T-cell (primary cell): ENCODE measurements around the gene GCK. TPM values are rescaled to one million over a fixed set of nuclear protein-coding genes. Genes with fewer than 3 reads are reported as not detected.

ENCODE experiments used
- ATAC-seq, 4 experiments: fragments of 200-7000 bp in 3 of 4; fragments of 150-1000 bp in 1 of 4; cut with Tn5 transposase; replicated peaks in 1 of 4; 1 replicate in 3 of 4; 2 replicates in 1 of 4; pipeline ENCODE4 v1.10.0; 2021; ENCODE audit warnings: moderate library complexity in 3 of 4, mild to moderate bottlenecking in 2 of 4, moderate number of reproducible peaks in 1 of 4
- CTCF ChIA-PET, 2 donors: fragments of 300-600 bp; sonication (Branson Sonifier 250); formaldehyde crosslinking; loops; one replicate each; lab custom pipeline; 2022; ENCODE audit warnings: antibody characterized with exemption in 2 of 2; lab: Charles Lee
- POLR2A ChIA-PET, 2 donors: fragments of 300-600 bp; sonication (Branson Sonifier 250); formaldehyde crosslinking; loops; one replicate each; lab custom pipeline; 2022; ENCODE audit warnings: antibody characterized with exemption in 2 of 2; lab: Charles Lee
- DNase-seq, 35 experiments: peaks; one replicate each; pipeline versions ENCODE4 v3.0.0 to v3.0.0-alpha.2; 2013 to 2023
- H3K27ac ChIP-seq: one replicate; pipeline ENCODE4 v1.5.1; 2013; ENCODE audit warnings: low read length
- H3K27me3 ChIP-seq, 2 experiments: replicated peaks in 1 of 2; 1 replicate in 1 of 2; 2 replicates in 1 of 2; pipeline versions ENCODE4 v1.6.1 to v1.7.0; 2013; ENCODE audit warnings: low read length in 1 of 2, mixed read lengths in 1 of 2; ENCODE audit not compliant: control insufficient read depth in 2 of 2, insufficient read depth in 2 of 2; ENCODE audit errors: extremely low read depth in 1 of 2
- H3K36me3 ChIP-seq, 2 donors: 1 replicate in 1 of 2; 2 replicates in 1 of 2; pipeline versions ENCODE4 v1.6.1 to v1.7.0; 2013; ENCODE audit warnings: low read length in 1 of 2; ENCODE audit not compliant: control insufficient read depth in 2 of 2, insufficient read depth in 1 of 2; ENCODE audit errors: extremely low read depth in 1 of 2
- H3K4me1 ChIP-seq, 2 experiments: 1 replicate in 1 of 2; 2 replicates in 1 of 2; pipeline versions ENCODE4 v1.6.1 to v1.7.0; 2013; ENCODE audit warnings: low read length in 2 of 2, mixed read lengths in 1 of 2; ENCODE audit not compliant: insufficient read depth in 2 of 2, control insufficient read depth in 1 of 2; ENCODE audit errors: extremely low read depth in 1 of 2
- H3K4me3 ChIP-seq, 2 donors: 1 replicate in 1 of 2; 2 replicates in 1 of 2; pipeline versions ENCODE4 v1.5.1 to v1.7.0; 2013; ENCODE audit warnings: mild to moderate bottlenecking in 2 of 2, low read length in 1 of 2, moderate library complexity in 1 of 2; ENCODE audit not compliant: control insufficient read depth in 1 of 2; ENCODE audit errors: extremely low read depth in 1 of 2
- H3K9me3 ChIP-seq: 2 replicates; pipeline ENCODE4 v1.7.0; 2013
- H3K27ac Mint-ChIP-seq, 2 donors: one replicate each; pipeline ENCODE4 v1.8.0; 2020 to 2021; ENCODE audit warnings: mild to moderate bottlenecking in 2 of 2, mixed read lengths in 2 of 2
- H3K27me3 Mint-ChIP-seq, 2 donors: one replicate each; pipeline ENCODE4 v1.8.0; 2021 to 2022; ENCODE audit warnings: mixed read lengths in 2 of 2
- H3K36me3 Mint-ChIP-seq: one replicate; pipeline ENCODE4 v1.8.0; 2021; ENCODE audit warnings: mixed read lengths
- H3K4me1 Mint-ChIP-seq, 3 donors: one replicate each; pipeline ENCODE4 v1.8.0; 2020 to 2022; ENCODE audit warnings: mixed read lengths in 3 of 3, mild to moderate bottlenecking in 1 of 3
- H3K4me3 Mint-ChIP-seq, 3 donors: one replicate each; pipeline ENCODE4 v1.8.0; 2020 to 2022; ENCODE audit warnings: mild to moderate bottlenecking in 3 of 3, mixed read lengths in 3 of 3, moderate library complexity in 3 of 3
- H3K9me3 Mint-ChIP-seq, 3 donors: one replicate each; pipeline ENCODE4 v1.8.0; 2020 to 2022; ENCODE audit warnings: mixed read lengths in 3 of 3
- WGBS: methylation state at CpG from one replicate; pipeline ENCODE4 v1.1.5; 2013; ENCODE audit warnings: missing lambda C conversion rate; ENCODE audit not compliant: insufficient coverage; 5-methylcytosine and 5-hydroxymethylcytosine counted together
- total RNA-seq, 35 experiments: library from RNA in 6 of 35; stranded (reverse) in 6 of 35; fragments of 120-200 nt in 1 of 35; gene quantifications; one replicate each; pipeline versions ENCODE4 v1.2.1 to v1.2.4 and lab custom pipeline; 2013 to 2026

Gene GCK
- total RNA-seq, 5 donors from 2014 or later (not counting 1 experiment from before 2014, with no cell fraction given): 0.28 to 0.82 (median 0.43) TPM; not detected in 1

GRCh38 chr7:44111761-44112160 lies 77.5 kb downstream of the GCK start:
- Histone ChIP-seq H3K4me1 (no peaks in the 10 kb centered on the region), H3K9me3 (no peaks in the 10 kb centered on the region), H3K27me3 (peaks cover 0 to 13% of the 10 kb centered on the region in 2 experiments), H3K27ac (no peak overlapping the region), H3K36me3 (peaks cover 16 to 18% of the 10 kb centered on the region in 2 donors), H3K4me3 (no peak overlapping the region)
- DNase-seq (no peak), ATAC-seq (no peak)
- Mint-ChIP-seq H3K9me3 (no peaks in the 10 kb centered on the region), H3K36me3 (peaks cover 13% of the 10 kb centered on the region), H3K27ac (no peak overlapping the region), H3K4me3 (no peak overlapping the region), H3K27me3 (peaks cover 0 to 2% of the 10 kb centered on the region in 2 donors), H3K4me1 (no peaks in the 10 kb centered on the region)
- CTCF ChIA-PET: no interaction called here
- 88% methylated on average over 15 of the region's 16 CpGs for WGBS
- POLR2A ChIA-PET: interaction anchor here in 1 of 2 donors (0.6 kb wide), 1 partner anchor 28 kb away, joined by 5 read pairs; no protein-coding TSS in a partner anchor

- Mint-ChIP-seq H3K4me3 (no peak overlapping the region), H3K36me3 (peaks cover 13% of the 10 kb centered on the region), H3K27me3 (peaks cover 0 to 6% of the 10 kb centered on the region in 2 donors), H3K27ac (no peak overlapping the region), H3K4me1 (peaks cover 1 to 5% (median 2%) of the 10 kb centered on the region in 3 donors), H3K9me3 (no peaks in the 10 kb centered on the region)
- ChIA-PET POLR2A (interaction anchor here in 1 of 2 donors (0.6 kb wide), 1 partner anchor 27 kb away, joined by 5 read pairs; no protein-coding TSS in a partner anchor), CTCF (no interaction called here)
- 80% methylated on average over 24 of the region's 27 CpGs for WGBS
- Histone ChIP-seq H3K4me3 (no peak overlapping the region), H3K36me3 (peaks cover 12 to 17% of the 10 kb centered on the region in 2 donors), H3K9me3 (no peaks in the 10 kb centered on the region), H3K27ac (no peak overlapping the region), H3K27me3 (peaks cover 0 to 21% of the 10 kb centered on the region in 2 experiments), H3K4me1 (no peaks in the 10 kb centered on the region)
- ATAC-seq (no peak), DNase-seq (no peak)
These were observed 78.3 kb downstream of the GCK start for GRCh38 chr7:44110719-44111635.

- no peak for ATAC-seq
- Mint-ChIP-seq H3K27ac (no peak overlapping the region), H3K9me3 (no peaks in the 10 kb centered on the region), H3K27me3 (peaks cover 0 to 15% of the 10 kb centered on the region in 2 donors), H3K36me3 (peaks cover 13% of the 10 kb centered on the region), H3K4me3 (no peak overlapping the region), H3K4me1 (peaks cover 11 to 15% (median 12%) of the 10 kb centered on the region in 3 donors)
- Histone ChIP-seq H3K27ac (no peak overlapping the region), H3K4me3 (no peak overlapping the region), H3K36me3 (peaks cover 9 to 17% of the 10 kb centered on the region in 2 donors), H3K27me3 (peaks cover 0 to 31% of the 10 kb centered on the region in 2 experiments), H3K9me3 (no peaks in the 10 kb centered on the region), H3K4me1 (peaks cover 3 to 7% of the 10 kb centered on the region in 2 experiments)
- DNase-seq: no peak
- 90% methylated on average over 18 of the region's 18 CpGs for WGBS
- CTCF ChIA-PET: no interaction called here
- POLR2A ChIA-PET: no interaction called here
These were observed 79.2 kb downstream of the GCK start for GRCh38 chr7:44109991-44110390.

GRCh38 chr7:44108768-44109750 lies 80.2 kb downstream of the GCK start:
- H3K4me3 ChIP-seq: no peak overlapping the region
- Mint-ChIP-seq H3K27me3 (peaks cover 0 to 18% of the 10 kb centered on the region in 2 donors), H3K4me1 (peaks cover 11 to 17% (median 14%) of the 10 kb centered on the region in 3 donors), H3K27ac (no peak overlapping the region), H3K9me3 (no peaks in the 10 kb centered on the region), H3K36me3 (peaks cover 7% of the 10 kb centered on the region), H3K4me3 (no peak overlapping the region)
- H3K36me3 ChIP-seq: peaks cover 2 to 17% of the 10 kb centered on the region in 2 donors
- POLR2A ChIA-PET: no interaction called here
- H3K27me3 ChIP-seq: peaks cover 0 to 39% of the 10 kb centered on the region in 2 experiments
- ATAC-seq (no peak), DNase-seq (no peak)
- CTCF ChIA-PET: no interaction called here
- H3K4me1 ChIP-seq: peaks cover 3 to 14% of the 10 kb centered on the region in 2 experiments
- no peaks in the 10 kb centered on the region for H3K9me3 ChIP-seq
- WGBS: 64% methylated on average over 6 of the region's 21 CpGs
- H3K27ac ChIP-seq: no peak overlapping the region

DNA sequence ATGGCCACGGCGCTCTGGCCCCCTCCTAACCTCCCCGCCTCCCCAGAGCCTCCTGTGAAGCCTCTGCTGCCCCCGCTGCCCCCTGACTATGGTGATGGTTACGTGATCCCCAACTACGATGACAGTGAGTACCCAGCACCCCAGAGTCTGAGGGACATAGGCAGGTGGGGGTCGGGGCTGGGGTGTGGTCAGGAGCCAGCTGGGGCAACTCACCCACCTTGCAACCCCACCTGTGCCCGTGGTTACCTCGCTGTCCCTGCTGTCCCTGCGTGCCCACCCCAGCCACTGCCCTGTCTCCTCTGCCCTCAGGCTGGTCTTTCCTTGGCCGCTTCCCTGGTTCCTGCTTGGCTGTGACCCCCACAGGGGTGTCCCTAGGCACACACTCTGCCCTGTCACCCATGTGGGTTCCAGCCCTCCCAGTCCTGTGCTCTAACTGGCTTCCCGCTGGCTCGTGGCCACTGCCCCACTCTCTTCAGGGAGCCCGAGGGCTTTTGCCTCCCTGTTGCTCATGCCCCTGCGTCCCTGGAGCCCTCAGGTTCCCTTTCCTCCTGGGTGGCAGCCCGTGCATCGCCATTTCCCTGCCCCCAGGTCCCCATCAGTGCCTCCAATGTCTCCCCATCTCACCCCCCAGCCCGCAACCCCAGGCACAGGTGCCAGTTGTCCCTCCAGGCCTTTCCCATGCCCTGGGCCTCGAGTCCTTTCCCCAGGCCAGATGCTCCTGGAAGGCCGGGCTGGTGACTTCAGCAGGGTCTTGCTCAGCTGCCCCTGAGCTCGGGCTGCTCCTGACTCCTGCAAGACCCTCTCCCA lies 81.1 kb downstream of the GCK start:
- peaks cover 0 to 23% of the 10 kb centered on the region in 2 donors for H3K27me3 Mint-ChIP-seq
- H3K9me3 ChIP-seq: no peaks in the 10 kb centered on the region
- ATAC-seq (no peak), DNase-seq (no peak)
- H3K4me1 Mint-ChIP-seq: peaks cover 14 to 20% (median 15%) of the 10 kb centered on the region in 3 donors
- ChIA-PET POLR2A (no interaction called here), CTCF (no interaction called here)
- 84% methylated on average over 14 of the region's 21 CpGs for WGBS
- no peaks in the 10 kb centered on the region for H3K9me3 Mint-ChIP-seq
- no peak overlapping the region for H3K27ac Mint-ChIP-seq
- H3K27ac ChIP-seq: no peak overlapping the region
- peaks cover 3% of the 10 kb centered on the region for H3K36me3 Mint-ChIP-seq
- H3K4me1 ChIP-seq: peaks cover 5 to 22% of the 10 kb centered on the region in 2 experiments
- H3K4me3 ChIP-seq: no peak overlapping the region
- H3K36me3 ChIP-seq: peaks cover 2 to 17% of the 10 kb centered on the region in 2 donors
- H3K4me3 Mint-ChIP-seq: no peak overlapping the region
- H3K27me3 ChIP-seq: peaks cover 0 to 47% of the 10 kb centered on the region in 2 experiments
